Chondrocyte (in vitro differentiated cells): ENCODE results near the gene ZNF33B. TPM values are rescaled to one million over a fixed set of nuclear protein-coding genes. Genes with fewer than 3 reads are reported as not detected.
"Not testable (repeated sequence)": the region's sequence is repeated elsewhere in the genome, so short reads cannot be mapped to it uniquely, and the experiment has no call there.

Experiments used
- DNase-seq: peaks from one replicate; pipeline ENCODE4 v3.0.0; 2021; ENCODE audit warnings: mixed read lengths, low spot score
- H3K27ac Mint-ChIP-seq: one replicate; pipeline ENCODE4 v1.8.0; 2021; ENCODE audit warnings: mild to moderate bottlenecking, moderate library complexity, mixed read lengths; ENCODE audit not compliant: unreplicated experiment
- H3K27me3 Mint-ChIP-seq: 2 replicates; pipeline ENCODE4 v1.8.0; 2021; ENCODE audit warnings: low read depth, mixed read lengths
- H3K36me3 Mint-ChIP-seq: 2 replicates; pipeline ENCODE4 v1.8.0; 2021; ENCODE audit warnings: low read depth, mixed read lengths
- H3K4me1 Mint-ChIP-seq: 2 replicates; pipeline ENCODE4 v1.8.0; 2021; ENCODE audit warnings: low read depth, mild to moderate bottlenecking, mixed read lengths
- H3K4me3 Mint-ChIP-seq: one replicate; pipeline ENCODE4 v1.8.0; 2021; ENCODE audit warnings: mild to moderate bottlenecking, moderate library complexity, mixed read lengths; ENCODE audit not compliant: unreplicated experiment
- H3K9me3 Mint-ChIP-seq: 2 replicates; pipeline ENCODE4 v1.8.0; 2021; ENCODE audit warnings: low read depth, mixed read lengths
- long read RNA-seq: library from polyadenylated mRNA; stranded (forward); transcript quantifications from one replicate; pipeline ENCODE4 v2.0.0, GENCODE V29; 2021
- total RNA-seq: library from RNA; stranded (reverse); gene quantifications from 3 replicates; pipeline ENCODE4 v1.2.1, GENCODE V29; 2021
- TF ChIP-seq, protein P1 (sequence below): fragments of 200-600 bp; sonication (generic); IDR thresholded peaks from 2 replicates; pipeline ENCODE4 v1.5.0; 2021; ENCODE audit warnings: antibody characterized with exemption, mild to moderate bottlenecking, moderate library complexity

Gene ZNF33B
- total RNA-seq: 6.6 to 12.4 TPM (median 10.5 TPM) in 3 replicates
- long read RNA-seq, partial matches to known transcripts: 0 of 10 reads
- long read RNA-seq, other reads (novel, unspliced or antisense): 10 of 10 reads

GRCh38 chr10:42638055-42638820, at the start of gene ZNF33B:
TSS of gene ZNF33B (minus strand) at chr10:42638570. CDS start at chr10:42636928, 1,642 bp downstream.
- Mint-ChIP-seq H3K36me3 (peaks cover under 1% of the 10 kb centered on the region), H3K27ac (peak within 1 kb of the TSS; percentile 91), H3K9me3 (no peaks in the 10 kb centered on the region), H3K4me1 (peaks cover 16% of the 10 kb centered on the region), H3K4me3 (peak within 1 kb of the TSS; percentile 87), H3K27me3 (peaks cover 6% of the 10 kb centered on the region)
- TF ChIP-seq, protein P1, sequence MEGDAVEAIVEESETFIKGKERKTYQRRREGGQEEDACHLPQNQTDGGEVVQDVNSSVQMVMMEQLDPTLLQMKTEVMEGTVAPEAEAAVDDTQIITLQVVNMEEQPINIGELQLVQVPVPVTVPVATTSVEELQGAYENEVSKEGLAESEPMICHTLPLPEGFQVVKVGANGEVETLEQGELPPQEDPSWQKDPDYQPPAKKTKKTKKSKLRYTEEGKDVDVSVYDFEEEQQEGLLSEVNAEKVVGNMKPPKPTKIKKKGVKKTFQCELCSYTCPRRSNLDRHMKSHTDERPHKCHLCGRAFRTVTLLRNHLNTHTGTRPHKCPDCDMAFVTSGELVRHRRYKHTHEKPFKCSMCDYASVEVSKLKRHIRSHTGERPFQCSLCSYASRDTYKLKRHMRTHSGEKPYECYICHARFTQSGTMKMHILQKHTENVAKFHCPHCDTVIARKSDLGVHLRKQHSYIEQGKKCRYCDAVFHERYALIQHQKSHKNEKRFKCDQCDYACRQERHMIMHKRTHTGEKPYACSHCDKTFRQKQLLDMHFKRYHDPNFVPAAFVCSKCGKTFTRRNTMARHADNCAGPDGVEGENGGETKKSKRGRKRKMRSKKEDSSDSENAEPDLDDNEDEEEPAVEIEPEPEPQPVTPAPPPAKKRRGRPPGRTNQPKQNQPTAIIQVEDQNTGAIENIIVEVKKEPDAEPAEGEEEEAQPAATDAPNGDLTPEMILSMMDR: no peak
- peak; percentile 97 for DNase-seq

DNA sequence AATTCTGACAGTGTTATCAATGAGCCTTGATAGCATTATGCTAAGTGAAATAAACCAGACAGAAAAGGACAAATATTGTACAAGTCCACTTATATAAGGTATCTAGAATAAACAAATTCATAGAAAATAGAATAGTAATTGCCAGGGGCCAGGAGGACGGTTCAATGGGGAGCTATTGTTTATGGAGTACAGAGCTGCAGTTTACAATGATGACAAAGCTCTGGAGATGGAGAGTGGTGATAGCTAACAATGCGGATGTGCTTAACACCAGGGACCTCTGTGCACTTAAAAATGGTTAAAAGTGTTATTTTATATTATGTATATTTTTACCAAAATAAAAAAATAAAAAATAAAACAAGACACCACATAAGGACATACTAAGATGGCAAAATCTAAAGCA, 46.1 kb upstream of the ZNF33B start:
- Mint-ChIP-seq H3K36me3 (no peaks in the 10 kb centered on the region), H3K4me1 (no peaks in the 10 kb centered on the region), H3K9me3 (no peaks in the 10 kb centered on the region), H3K27ac (no peak overlapping the region), H3K27me3 (peaks cover 3% of the 10 kb centered on the region), H3K4me3 (no peak overlapping the region)
- no peak for DNase-seq
- TF ChIP-seq, protein P1: no peak

DNA sequence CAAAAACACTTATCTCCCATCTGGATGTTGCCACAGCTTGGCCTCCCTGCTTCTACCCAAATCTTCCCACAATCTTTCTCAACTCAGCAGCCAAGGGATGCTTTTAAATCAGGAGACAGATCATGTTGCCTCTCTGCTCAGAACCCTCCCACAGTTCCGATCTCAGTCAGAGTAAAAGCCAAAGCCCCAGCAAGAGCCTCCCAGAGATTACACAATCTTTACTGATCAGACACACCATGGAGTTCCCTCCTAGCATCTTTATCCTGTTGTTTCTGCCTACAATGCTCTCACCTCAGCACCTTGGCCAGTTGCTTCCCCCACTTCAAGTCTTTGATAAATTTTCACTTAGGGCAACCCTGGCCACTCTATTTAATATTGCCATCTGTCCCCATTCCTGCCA, 41.9 kb upstream of the ZNF33B start:
- H3K36me3 Mint-ChIP-seq: no peaks in the 10 kb centered on the region
- TF ChIP-seq, protein P1: no peak
- H3K27ac Mint-ChIP-seq: no peak overlapping the region
- H3K4me3 Mint-ChIP-seq: no peak overlapping the region
- H3K9me3 Mint-ChIP-seq: peaks cover 5% of the 10 kb centered on the region
- H3K4me1 Mint-ChIP-seq: no peaks in the 10 kb centered on the region
- no peak for DNase-seq
- no peaks in the 10 kb centered on the region for H3K27me3 Mint-ChIP-seq

DNA sequence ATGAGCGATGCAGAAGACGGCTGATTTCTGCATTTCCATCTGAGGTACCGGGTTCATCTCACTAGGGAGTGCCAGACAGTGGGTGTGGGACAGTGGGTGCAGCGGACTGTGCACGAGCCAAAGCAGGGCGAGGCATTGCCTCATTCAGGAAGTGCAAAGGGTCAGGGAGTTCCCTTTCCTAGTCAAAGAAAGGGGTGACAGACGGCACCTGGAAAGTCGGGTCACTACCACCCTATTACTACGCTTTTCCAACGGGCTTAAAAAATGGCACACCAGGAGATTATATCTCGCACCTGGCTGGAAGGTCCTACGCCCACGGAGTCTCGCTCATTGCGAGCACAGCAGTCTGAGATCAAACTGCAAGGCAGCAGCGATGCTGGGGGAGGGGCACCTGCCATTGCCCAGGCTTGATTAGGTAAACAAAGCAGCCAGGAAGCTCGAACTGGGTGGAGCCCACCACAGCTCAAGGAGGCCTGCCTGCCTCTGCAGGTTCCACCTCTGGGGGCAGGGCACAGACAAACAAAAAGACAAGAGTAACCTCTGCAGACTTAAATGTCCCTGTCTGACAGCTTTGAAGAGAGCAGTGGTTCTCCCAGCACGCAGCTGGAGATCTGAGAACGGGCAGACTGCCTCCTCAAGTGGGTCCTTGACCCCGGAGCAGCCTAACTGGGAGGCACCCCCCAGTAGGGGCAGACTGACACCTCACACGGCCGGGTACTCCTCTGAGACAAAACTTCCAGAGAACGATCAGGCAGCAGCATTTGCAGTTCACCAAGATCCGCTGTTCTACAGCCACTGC, 27.0 kb upstream of the ZNF33B start:
- not testable (repeated sequence) for H3K4me3 Mint-ChIP-seq, H3K9me3 Mint-ChIP-seq, DNase-seq, H3K4me1 Mint-ChIP-seq, H3K36me3 Mint-ChIP-seq, H3K27ac Mint-ChIP-seq, H3K27me3 Mint-ChIP-seq

DNA sequence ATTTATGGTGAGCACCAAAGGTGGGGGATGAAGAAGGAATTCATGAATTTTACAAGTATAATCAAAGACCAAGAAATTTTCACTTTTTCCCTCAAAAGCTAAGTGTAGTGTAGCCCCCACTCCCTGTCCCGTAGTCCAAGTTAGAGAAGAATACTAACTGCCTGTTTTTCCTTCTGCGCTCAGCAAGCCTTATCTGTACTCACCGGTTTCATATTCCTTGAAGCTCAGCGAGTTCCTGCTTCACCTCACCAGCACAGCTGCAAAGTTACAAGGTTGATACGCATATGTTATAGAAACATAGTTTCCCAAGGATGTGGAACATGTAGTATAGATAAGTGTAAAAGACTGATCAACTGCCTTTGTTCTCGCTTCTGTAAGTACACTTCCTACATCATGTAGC, 16.0 kb upstream of the ZNF33B start:
- H3K27me3 Mint-ChIP-seq: peaks cover 7% of the 10 kb centered on the region
- DNase-seq: no peak
- H3K4me3 Mint-ChIP-seq: no peak overlapping the region
- H3K36me3 Mint-ChIP-seq: no peaks in the 10 kb centered on the region
- H3K27ac Mint-ChIP-seq: no peak overlapping the region
- no peaks in the 10 kb centered on the region for H3K4me1 Mint-ChIP-seq
- TF ChIP-seq, protein P1: no peak
- no peaks in the 10 kb centered on the region for H3K9me3 Mint-ChIP-seq
